ENCODE measurements around the gene S100PBP.

DNA sequence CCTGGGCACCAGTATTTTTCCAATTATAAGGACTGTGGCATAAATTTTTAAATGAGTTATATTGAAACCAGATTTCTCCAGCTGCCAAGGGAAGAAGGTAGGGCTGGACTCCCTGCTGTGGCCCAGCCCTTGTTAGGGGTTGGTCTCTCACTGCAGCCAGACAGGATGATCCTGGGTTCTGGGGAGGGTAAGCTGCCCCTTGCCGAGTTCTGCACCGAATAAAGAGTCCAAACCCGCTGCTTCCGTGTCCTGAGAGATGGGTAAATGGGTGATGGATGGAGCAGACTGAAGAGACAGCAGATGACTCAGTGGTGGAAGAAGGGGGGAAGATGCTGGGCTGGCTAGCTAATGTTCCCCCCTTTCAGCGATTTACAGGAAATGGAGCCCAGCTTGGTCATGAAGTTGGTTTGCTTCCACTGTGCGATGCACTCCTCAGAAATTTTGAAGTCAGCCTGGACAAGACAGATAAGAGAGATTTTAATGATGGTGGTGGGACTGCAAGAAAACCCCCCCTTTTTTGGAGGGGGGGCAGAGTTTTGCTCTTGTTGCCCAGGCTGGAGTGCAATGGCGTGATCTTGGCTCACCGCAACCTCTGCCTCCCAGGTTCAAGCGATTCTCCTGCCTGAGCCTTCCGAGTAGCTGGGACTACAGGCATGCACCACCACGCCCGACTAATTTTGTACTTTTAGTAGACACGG lies 41.7 kb upstream of the S100PBP start:
- no peak for TF ChIP-seq FOXO1 (CRISPR knock-in tag; IDR thresholded peaks at IDR 0.05)
- TF ChIP-seq JUNB (CRISPR knock-in tag; IDR thresholded peaks at IDR 0.05; ENCODE audit: borderline replicate concordance), result no peak
- no peak for TF ChIP-seq GABPA (IDR thresholded peaks at IDR 0.05; ENCODE audit: low read depth, low read length)
- no peak for TF ChIP-seq GABPA (CRISPR knock-in tag; IDR thresholded peaks at IDR 0.05; ENCODE audit: low read depth)
- TF ChIP-seq, protein P1, sequence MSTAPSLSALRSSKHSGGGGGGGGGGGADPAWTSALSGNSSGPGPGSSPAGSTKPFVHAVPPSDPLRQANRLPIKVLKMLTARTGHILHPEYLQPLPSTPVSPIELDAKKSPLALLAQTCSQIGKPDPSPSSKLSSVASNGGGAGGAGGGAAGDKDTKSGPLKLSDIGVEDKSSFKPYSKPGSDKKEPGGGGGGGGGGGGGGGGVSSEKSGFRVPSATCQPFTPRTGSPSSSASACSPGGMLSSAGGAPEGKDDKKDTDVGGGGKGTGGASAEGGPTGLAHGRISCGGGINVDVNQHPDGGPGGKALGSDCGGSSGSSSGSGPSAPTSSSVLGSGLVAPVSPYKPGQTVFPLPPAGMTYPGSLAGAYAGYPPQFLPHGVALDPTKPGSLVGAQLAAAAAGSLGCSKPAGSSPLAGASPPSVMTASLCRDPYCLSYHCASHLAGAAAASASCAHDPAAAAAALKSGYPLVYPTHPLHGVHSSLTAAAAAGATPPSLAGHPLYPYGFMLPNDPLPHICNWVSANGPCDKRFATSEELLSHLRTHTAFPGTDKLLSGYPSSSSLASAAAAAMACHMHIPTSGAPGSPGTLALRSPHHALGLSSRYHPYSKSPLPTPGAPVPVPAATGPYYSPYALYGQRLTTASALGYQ (CRISPR knock-in tag; IDR thresholded peaks at IDR 0.05), result no peak
- TF ChIP-seq, protein P2, sequence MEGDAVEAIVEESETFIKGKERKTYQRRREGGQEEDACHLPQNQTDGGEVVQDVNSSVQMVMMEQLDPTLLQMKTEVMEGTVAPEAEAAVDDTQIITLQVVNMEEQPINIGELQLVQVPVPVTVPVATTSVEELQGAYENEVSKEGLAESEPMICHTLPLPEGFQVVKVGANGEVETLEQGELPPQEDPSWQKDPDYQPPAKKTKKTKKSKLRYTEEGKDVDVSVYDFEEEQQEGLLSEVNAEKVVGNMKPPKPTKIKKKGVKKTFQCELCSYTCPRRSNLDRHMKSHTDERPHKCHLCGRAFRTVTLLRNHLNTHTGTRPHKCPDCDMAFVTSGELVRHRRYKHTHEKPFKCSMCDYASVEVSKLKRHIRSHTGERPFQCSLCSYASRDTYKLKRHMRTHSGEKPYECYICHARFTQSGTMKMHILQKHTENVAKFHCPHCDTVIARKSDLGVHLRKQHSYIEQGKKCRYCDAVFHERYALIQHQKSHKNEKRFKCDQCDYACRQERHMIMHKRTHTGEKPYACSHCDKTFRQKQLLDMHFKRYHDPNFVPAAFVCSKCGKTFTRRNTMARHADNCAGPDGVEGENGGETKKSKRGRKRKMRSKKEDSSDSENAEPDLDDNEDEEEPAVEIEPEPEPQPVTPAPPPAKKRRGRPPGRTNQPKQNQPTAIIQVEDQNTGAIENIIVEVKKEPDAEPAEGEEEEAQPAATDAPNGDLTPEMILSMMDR (CRISPR knock-in tag; IDR thresholded peaks at IDR 0.05), result no peak
- no peak for TF ChIP-seq HDAC2 (CRISPR knock-in tag; IDR thresholded peaks at IDR 0.05)
- no peak for TF ChIP-seq ZSCAN30 (CRISPR knock-in tag; IDR thresholded peaks at IDR 0.05)
- TF ChIP-seq MAZ (IDR thresholded peaks at IDR 0.05; ENCODE audit: borderline replicate concordance, low read depth, low read length), result no peak
- TF ChIP-seq MAZ (CRISPR knock-in tag; IDR thresholded peaks at IDR 0.05; ENCODE audit: low read depth), result no peak
- no peak for TF ChIP-seq KDM1A (CRISPR knock-in tag; IDR thresholded peaks at IDR 0.05)
- TF ChIP-seq RFX5 (IDR thresholded peaks at IDR 0.05; ENCODE audit: low read depth, low read length), result no peak
- TF ChIP-seq KAT2B (IDR thresholded peaks at IDR 0.05; ENCODE audit: borderline replicate concordance, low read depth, low read length), result no peak
- no peak for TF ChIP-seq FOXJ3 (CRISPR knock-in tag; IDR thresholded peaks at IDR 0.05; ENCODE audit: borderline replicate concordance)
